Body of pancreas (tissue), 4 donors: ENCODE results near the gene CNTRL. TPM values are rescaled to one million over a fixed set of nuclear protein-coding genes. Genes with fewer than 3 reads are reported as not detected.

ENCODE experiments used
- ATAC-seq: fragments of 150-250 bp; one replicate; pipeline ENCODE4 v1.9.1; 2016
- DNase-seq, 4 donors: peaks; one replicate each; pipeline ENCODE4 v3.0.0-alpha.2; 2019
- H3K27ac ChIP-seq, 4 donors: fragments of 200-600 bp; sonication (generic); 1 replicate in 3 of 4; 2 replicates in 1 of 4; pipeline versions ENCODE4 v1.5.1 to v1.6.1; 2016 to 2019; ENCODE audit warnings: mild to moderate bottlenecking in 1 of 4, mixed read lengths in 1 of 4, moderate library complexity in 1 of 4
- H3K27me3 ChIP-seq, 2 donors: fragments of 200-600 bp; sonication (generic); one replicate each; pipeline ENCODE4 v1.6.0; 2016; ENCODE audit warnings: mild to moderate bottlenecking in 1 of 2
- H3K36me3 ChIP-seq, 2 donors: fragments of 200-600 bp; sonication (generic); replicated peaks in 1 of 2; 2 replicates each; pipeline ENCODE4 v1.5.1; 2016; ENCODE audit warnings: low read depth in 2 of 2; ENCODE audit not compliant: insufficient read depth in 1 of 2
- H3K4me1 ChIP-seq: fragments of 200-600 bp; sonication (generic); one replicate; pipeline ENCODE4 v1.6.0; 2016
- H3K4me3 ChIP-seq, 2 donors: fragments of 200-600 bp; sonication (generic); 1 replicate in 1 of 2; 2 replicates in 1 of 2; pipeline ENCODE4 v1.5.1; 2016 to 2019
- H3K9me3 ChIP-seq, 3 donors: fragments of 200-600 bp; sonication (generic); 1 replicate in 2 of 3; 2 replicates in 1 of 3; pipeline ENCODE4 v1.5.1; 2016
- CTCF ChIP-seq, 7 experiments: fragments of 450-650 bp in 4 of 7; fragments of 200-600 bp in 3 of 7; sonication (generic) in 3 of 7; IDR thresholded peaks; one replicate each; pipeline ENCODE4 v1.5.1; 2016 to 2019; ENCODE audit warnings: antibody characterized with exemption in 7 of 7
- POLR2A ChIP-seq, 3 donors: fragments of 450-650 bp; IDR thresholded peaks; one replicate each; pipeline ENCODE4 v1.6.1; 2016; ENCODE audit warnings: antibody characterized with exemption in 3 of 3, mild to moderate bottlenecking in 2 of 3
- WGBS, 2 donors: methylation state at CpG; one replicate each; pipeline ENCODE4 v1.1.5; 2017; 5-methylcytosine and 5-hydroxymethylcytosine counted together
- intact Hi-C: fragments of 100-400 bp; cut with DNase I; formaldehyde crosslinking; loops from one replicate; pipeline ENCODE4 v1.15.1; 2023
- total RNA-seq, 2 donors: library from RNA; depleted of rRNA; stranded (reverse); fragments of >200 nt; gene quantifications; one replicate each; pipeline ENCODE4 v1.1.0, GENCODE V29; 2016

The CNTRL gene
- total RNA-seq, 2 donors from 2014 or later, result 16.1 to 20.8 TPM

GRCh38 chr9:121120386-121120785 lies 45.6 kb downstream of the CNTRL start:
- intact Hi-C loops, result no loop called here
- 88 to 98% methylated on average over 2 of the region's 2 CpGs for WGBS, 2 donors
- H3K27ac ChIP-seq, result no peak overlapping the region
- no peak overlapping the region for H3K4me3 ChIP-seq
- no peaks in the 10 kb centered on the region for H3K9me3 ChIP-seq
- ATAC-seq, result no peak
- peaks cover 11% of the 10 kb centered on the region for H3K4me1 ChIP-seq
- no peaks in the 10 kb centered on the region for H3K27me3 ChIP-seq
- H3K36me3 ChIP-seq, result no peaks in the 10 kb centered on the region
- no peak for DNase-seq
- TF ChIP-seq CTCF (IDR thresholded peaks at IDR 0.05) (no peak), POLR2A (IDR thresholded peaks at IDR 0.05) (no peak)

GRCh38 chr9:121121582-121122087 lies 46.9 kb downstream of the CNTRL start:
- no peaks in the 10 kb centered on the region for H3K9me3 ChIP-seq
- WGBS, 2 donors, result 0 to 1% methylated on average over 17 of the region's 17 CpGs
- peaks cover 11% of the 10 kb centered on the region for H3K4me1 ChIP-seq
- no peak overlapping the region for H3K4me3 ChIP-seq
- ATAC-seq, result peak; percentile 100
- H3K27me3 ChIP-seq, result no peaks in the 10 kb centered on the region
- DNase-seq, result peak; percentile 97 to 99 (median 98)
- no peaks in the 10 kb centered on the region for H3K36me3 ChIP-seq
- TF ChIP-seq CTCF (IDR thresholded peaks at IDR 0.05) (peak in 6 of 7 experiments; percentile 21 to 62 (median 60)), POLR2A (IDR thresholded peaks at IDR 0.05) (peak in 2 of 3 donors; percentile 54 to 60)
- intact Hi-C loops, result no loop called here
- peak overlapping the region in 3 of 4 donors; percentile 43 to 83 (median 60) for H3K27ac ChIP-seq

- no peak for ATAC-seq
- H3K9me3 ChIP-seq, result no peaks in the 10 kb centered on the region
- WGBS, 2 donors, result 48 to 49% methylated on average over 5 of the region's 5 CpGs
- intact Hi-C loops, result no loop called here
- H3K27me3 ChIP-seq, result no peaks in the 10 kb centered on the region
- peaks cover 11% of the 10 kb centered on the region for H3K4me1 ChIP-seq
- DNase-seq, result no peak
- peak overlapping the region in 3 of 4 donors; percentile 29 to 83 (median 60) for H3K27ac ChIP-seq
- H3K36me3 ChIP-seq, result no peaks in the 10 kb centered on the region
- no peak for TF ChIP-seq POLR2A (IDR thresholded peaks at IDR 0.05)
- TF ChIP-seq CTCF (IDR thresholded peaks at IDR 0.05), result no peak
- no peak overlapping the region for H3K4me3 ChIP-seq
Measured at GRCh38 chr9:121122246-121123032, 47.7 kb downstream of the CNTRL start.

- intact Hi-C loops, result no loop called here
- DNase-seq, result no peak
- Histone ChIP-seq H3K27me3 (no peaks in the 10 kb centered on the region), H3K4me3 (no peak overlapping the region), H3K4me1 (peaks cover 11% of the 10 kb centered on the region), H3K36me3 (no peaks in the 10 kb centered on the region), H3K9me3 (no peaks in the 10 kb centered on the region), H3K27ac (no peak overlapping the region)
- ATAC-seq, result no peak
- no peak for TF ChIP-seq CTCF (IDR thresholded peaks at IDR 0.05)
- TF ChIP-seq POLR2A (IDR thresholded peaks at IDR 0.05), result no peak
- 75 to 76% methylated on average over 5 of the region's 5 CpGs for WGBS, 2 donors
Measured at GRCh38 chr9:121123816-121124535, 49.2 kb downstream of the CNTRL start.
